ENCODE results near the gene MIPOL1.

GRCh38 chr14:37589715-37590427 is 392.1 kb downstream of the MIPOL1 start:
- TF ChIP-seq EZH2phosphoT487 (IDR thresholded peaks at IDR 0.05; ENCODE audit: borderline replicate concordance, low read depth, low read length) (no peak), CTCF (conservative IDR thresholded peaks at IDR 0.05; ENCODE audit: low read length) (no peak)
